ENCODE measurements around the gene ROMO1.
"Not testable (repeated sequence)": the region's sequence is repeated elsewhere in the genome, so short reads cannot be mapped to it uniquely, and the experiment has no call there.

The ROMO1 gene

DNA sequence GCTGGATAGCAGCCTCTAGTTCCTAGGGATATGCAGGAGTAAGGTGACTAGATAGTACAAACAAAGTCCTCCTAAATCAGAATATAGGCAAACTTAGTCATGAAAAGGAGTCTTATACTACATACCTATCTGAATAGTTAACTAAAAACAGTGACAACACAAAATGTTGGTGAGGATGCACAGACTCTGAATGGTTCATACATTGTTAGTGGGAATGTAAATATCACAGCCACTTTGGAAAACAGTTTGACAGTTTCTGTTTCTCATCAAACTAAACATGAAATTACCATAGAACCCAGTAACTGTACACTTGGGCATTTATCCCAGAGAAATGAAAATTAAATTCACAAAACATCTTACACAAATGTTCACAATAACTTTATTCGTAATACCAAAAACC, 17.2 kb upstream of the ROMO1 start:
- DNase-seq = no peak

DNA sequence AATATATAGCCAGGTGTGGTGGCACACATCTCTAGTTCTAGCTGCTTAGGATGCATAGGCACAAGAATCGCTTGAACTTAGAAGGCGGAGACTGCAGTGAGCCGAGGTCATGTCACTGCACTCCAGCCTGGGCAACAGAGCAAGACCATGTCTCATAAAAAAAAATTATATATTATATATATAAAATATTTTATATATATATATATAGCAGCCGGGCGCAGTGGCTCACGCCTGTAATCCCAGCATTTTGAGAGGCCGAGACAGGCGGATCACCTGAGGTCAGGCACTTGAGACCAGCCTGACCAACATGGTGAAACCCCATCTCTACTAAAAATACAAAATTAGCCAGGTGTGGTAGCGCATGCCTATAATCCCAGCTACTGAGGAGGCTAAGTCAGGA, 13.8 kb upstream of the ROMO1 start:
- DNase-seq = not testable (repeated sequence)

DNA sequence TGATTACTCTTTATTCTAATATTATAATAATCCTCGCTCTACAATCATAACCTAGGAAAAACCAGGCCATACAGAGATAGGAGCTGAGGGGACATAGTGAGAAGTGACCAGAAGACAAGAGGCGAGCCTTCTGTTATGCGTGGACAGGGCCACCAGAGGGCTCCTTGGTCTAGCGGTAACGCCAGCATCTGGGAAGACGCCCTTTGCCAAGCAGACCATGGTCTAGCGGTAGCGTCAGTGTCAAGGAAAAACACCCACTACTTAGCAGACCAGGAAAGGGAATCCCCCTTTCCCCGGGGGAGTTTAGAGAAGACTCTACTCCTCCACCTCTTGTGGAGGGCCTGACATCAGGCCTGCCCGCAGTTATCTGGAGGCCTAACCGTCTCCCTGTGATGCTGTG, 12.3 kb upstream of the ROMO1 start:
- not testable (repeated sequence) for DNase-seq

DNA sequence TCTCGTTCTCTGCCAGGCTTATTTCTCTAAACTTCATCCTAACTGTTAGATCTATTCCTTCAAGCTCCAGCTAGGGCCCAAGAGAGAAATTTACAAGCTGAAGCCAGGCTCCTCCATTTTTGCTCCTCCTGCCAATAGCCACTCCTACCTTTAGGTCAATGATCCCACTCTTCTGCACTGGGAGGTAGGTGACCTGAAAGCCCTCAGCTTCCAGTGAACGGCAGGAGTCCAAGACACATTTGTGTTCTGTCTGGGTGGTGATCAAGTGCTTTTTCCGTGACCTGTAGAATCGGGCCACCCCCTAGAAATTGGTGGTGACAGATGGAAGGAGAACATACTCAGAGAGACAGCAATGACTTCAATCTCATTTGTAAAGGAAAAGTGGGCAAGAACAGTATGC, 8.9 kb upstream of the ROMO1 start:
- no peak for DNase-seq

DNA sequence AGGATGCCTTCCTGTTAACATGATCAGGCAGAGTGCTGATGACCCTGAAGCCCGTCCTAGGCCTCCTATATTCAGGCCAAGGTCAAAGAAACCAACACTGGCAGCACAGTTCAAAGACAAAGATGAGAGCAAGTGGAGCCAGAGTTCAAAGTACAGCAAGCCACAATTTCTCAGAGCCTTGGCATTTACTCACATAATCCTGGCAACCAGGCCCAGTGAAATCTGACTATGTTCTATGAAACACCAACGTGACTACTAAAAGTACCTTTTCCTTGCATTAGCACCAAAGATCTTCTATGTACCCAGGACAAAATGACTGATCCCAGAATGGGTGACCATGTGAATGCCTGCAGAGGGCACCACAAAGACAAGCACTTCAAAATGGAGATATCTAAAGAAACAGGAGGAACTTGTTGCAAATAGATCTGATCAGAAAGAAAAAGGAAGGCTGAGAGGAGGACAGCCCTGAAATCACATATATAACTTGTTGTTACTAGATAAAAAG, 3.9 kb upstream of the ROMO1 start:
- no peak for DNase-seq

DNA sequence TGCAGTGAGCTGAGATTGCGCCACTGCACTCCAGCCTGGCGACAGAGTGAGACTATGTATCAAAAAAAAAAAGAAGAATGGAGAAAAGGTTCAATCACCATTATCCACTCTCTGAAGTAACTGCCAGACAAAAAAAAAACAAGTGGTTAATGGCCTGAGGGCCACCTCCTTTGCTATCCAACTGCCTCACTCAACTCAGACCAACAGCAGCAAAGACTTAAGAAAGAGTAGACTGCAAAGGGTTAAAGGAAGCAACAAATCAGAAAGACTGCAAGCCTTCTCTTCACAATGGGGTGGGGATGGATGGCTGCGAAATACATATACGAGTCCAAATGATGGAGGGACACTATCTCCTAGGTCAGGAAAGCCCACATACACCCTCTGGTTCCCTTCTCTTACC, 3.2 kb upstream of the ROMO1 start:
- DNase-seq = no peak

DNA sequence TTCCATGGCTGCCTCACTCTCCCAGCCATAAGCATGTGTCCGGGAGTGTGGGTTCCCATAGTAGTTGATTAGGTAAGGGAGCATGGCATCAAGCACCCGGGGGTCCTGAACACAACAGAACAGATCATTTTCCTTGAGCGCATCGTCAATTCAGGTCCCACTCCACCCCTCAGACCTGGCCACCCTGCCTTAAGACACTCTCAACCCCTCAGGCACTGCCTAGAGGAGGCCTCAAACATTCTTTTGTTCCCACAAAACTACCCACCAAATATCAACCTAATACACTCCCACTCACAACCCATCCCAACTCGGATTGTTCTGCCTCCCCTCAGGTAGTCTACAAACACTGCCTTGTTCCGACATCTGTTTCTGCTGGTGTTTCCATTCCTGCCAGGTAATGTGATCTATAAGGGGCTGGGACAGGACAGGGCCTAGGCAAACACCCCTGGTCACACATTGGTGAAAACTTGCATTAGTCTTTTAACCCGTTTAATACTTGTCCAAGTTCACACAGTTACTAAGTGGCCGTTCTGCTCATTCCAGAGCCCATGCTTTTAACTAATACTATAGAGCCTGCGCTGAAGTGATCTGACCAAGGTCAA, 1.4 kb upstream of the ROMO1 start:
- DNase-seq = no peak

DNA sequence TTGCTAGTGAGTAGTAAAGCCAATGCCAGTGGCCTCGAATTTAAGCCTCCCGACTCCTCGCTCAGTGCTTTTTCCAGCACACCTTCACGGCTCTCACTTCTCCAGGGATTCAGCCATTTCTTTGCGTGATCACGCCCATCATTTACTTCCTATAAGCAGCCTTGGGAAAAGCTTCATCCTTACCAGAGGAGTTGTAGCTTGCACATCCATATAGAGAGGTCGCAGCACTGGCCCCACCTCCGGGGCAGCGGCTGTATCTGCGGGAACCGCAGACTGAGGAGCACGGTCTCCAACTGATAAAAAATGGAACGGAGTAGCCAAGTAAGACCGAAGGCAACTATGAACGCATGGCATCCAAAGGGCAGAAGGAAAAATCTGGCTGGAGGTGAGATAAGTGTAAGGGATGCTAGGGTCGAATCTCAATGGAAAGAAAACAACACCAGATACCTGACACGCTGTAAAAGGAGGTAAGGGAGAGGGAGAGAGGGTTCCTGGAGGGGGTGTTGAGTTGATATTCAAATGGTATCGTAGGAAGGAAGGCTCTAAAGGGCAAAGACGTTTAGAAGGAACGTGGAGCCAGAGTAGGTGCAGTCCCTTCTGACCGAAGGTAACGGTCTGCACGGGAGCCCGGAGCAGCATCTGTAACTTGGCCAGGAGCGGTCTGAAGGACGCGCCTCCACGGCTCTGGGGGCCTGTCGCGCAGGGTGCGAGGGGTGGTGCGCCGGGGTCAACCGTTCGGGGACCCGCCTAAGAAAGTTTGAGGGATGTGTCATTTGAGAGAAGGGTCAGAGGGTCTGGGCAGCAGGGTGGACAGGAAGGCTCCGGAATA, 693 bp upstream of the ROMO1 start:
- DNase-seq = no peak

DNA sequence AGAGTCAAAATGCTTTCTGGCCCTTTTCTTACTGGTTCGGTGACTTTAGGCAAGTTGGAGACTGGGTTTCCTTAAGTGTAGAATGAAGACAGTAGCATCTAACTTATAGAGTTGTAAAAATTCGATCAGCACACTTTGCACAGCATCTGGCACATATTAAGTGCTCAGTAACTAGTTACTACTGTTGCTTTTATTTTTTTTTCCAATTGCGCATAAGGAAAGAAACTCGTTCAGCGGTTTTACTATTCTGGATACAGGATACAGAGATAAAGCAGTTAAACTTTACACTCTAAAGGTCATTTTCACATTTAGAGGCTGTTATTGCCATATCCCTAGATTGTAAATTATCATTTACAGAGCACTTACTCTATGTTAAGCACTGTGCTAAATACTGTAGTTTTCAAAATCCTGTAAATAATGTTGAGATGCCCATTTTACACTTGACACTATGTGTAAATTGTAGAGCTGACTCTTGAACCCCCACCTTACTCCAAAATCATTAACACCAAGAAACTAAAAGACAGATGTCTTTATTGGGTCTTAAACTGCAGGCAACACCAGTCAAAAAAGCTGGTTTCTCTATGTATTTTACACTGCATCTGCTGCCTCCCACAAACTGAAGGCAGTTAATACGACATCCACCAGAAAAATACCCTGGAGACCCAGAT, 886 bp downstream of the ROMO1 start:
- DNase-seq = no peak

DNA sequence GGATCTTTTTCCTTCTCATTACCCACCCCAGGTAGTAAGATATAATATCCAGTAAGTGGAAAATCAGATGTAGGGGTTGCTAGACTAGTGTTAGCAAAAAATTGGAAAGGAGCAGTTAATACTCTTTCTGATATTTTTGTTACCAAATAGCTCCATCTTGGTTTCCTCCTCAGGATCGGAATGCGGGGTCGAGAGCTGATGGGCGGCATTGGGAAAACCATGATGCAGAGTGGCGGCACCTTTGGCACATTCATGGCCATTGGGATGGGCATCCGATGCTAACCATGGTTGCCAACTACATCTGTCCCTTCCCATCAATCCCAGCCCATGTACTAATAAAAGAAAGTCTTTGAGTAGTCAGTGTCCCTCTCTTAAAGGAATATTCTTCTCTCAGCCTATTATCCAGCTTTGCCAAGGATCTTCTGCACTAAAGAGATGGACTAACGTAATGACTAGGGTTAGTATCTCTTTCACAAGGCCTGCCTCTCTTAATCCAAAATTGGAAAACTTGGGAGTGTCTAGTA, 1.5 kb downstream of the ROMO1 start:
- DNase-seq = no peak

DNA sequence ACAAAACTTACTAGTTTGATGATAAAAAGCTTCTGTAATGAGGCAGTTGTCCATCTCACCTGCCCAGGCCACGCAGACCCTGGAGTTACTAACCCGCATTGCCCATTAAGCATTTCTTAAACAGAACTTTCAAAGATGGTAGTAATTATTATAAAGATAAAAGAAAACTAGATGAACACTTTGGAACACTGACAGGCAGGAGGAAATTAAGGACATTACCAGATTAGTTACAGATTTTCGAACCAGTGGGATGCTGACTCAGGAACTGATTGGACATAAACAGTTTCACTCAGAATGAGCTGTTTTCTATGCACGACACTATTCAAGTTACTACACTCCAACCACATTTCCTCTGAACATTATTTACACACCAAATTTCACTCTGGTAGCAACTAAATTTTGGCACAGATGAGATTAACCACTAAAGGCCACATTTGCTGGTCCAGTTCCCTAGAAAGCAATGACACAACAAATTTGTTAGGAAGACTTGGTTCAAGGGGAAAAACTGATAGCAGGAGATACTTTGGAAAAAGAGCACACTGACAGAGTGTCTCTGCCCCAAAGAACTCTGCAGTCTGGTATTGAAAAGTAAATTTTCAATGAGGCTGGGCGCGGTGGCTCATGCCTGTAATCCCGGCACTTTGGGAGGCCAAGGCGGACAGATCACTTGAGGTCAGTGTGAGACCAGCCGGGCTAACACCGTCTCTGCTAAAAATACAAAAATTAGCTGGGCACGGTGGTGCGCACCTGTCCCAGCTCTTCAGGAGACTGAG, 3.0 kb downstream of the ROMO1 start:
- DNase-seq = no peak

DNA sequence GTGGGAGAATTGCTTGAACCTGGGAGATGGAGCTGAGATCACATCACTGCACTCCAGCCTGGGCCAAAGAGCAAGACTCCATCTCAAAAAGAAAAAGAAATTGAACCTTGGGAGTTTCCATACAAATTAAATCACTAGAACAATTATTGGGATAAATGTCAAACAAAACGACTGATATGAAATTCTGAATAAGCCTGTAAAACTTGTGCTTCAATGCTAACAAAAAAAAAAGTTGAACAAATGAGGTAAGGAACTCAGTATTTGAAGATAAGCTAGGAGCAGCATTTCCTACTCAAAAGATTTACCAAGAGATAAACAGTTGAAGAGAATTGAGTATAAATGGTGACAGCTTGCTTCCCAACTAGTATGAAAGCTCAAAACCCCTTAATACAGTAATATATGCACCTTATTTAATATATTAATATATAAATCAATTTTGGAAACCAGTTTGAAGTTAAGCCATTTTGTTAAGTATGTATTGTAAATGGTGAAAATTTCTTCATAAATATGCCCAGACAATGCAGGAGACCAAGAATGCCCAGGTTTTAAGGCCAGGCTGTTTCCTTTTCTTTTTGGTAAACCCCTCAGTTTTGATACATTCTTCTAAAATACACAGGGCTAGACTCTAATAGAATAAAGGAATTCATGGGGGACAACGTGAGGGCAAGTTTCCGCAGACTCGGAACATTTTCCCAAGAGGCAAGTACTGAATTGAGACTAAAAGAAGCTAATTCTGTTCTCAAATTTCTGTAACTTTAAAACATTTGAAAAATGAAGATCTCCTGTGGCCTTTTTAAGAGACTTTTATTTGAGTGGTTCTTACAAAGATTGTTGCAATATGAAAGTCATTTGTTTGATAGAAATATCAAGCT, 3.9 kb downstream of the ROMO1 start:
- DNase-seq = no peak

DNA sequence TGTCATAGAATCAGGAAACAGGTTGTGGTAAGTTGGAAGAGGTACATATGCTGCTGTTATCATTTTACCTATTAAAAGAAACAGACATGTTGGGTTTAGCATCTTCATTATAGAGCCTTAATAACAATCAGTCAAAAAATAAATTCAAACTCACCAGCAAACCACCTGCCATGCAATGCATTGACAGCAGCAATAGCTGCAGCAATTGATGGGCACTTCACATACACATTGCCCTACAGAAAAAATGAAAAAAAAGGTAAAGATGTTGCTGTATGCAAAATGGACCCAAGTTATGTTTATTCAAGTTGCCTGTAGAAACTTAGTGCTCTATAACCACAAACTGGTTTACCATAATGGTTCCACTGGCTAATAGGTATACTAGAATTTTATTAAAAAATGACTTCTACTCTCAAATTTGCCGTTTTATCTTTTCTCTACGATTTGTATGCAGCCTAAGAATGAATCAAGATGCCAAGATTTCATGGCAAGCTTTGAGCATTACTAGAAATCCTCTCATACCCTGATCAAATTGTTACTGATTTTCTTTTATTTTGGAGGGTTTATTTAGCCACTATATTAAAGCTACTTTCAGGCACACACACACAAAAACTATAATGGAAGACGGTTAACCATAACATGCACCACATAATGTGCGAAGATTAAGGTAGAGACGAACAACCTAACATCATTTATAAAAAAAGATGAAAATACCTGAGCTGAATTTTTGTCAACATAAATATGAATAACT, 5.5 kb downstream of the ROMO1 start:
- DNase-seq = no peak

DNA sequence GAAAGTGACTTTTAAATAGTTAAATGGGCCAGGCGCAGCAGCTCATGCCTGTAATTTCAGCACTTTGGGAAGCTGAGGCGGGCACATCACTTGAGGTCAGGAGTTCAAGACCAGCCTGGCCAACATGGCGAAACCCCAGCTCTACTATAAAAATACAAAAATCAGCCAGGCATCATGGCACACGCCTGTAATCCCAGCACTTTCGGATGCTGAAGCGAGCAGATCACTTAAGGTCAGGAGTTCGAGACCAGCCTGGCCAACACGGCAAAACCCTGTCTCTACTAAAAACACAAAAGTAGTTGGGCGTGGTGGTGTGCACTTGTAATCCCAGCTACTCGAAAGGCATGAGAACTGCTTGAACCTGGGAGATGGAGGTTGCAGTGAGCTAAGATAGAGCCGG, 6.7 kb downstream of the ROMO1 start:
- DNase-seq = not testable (repeated sequence)

DNA sequence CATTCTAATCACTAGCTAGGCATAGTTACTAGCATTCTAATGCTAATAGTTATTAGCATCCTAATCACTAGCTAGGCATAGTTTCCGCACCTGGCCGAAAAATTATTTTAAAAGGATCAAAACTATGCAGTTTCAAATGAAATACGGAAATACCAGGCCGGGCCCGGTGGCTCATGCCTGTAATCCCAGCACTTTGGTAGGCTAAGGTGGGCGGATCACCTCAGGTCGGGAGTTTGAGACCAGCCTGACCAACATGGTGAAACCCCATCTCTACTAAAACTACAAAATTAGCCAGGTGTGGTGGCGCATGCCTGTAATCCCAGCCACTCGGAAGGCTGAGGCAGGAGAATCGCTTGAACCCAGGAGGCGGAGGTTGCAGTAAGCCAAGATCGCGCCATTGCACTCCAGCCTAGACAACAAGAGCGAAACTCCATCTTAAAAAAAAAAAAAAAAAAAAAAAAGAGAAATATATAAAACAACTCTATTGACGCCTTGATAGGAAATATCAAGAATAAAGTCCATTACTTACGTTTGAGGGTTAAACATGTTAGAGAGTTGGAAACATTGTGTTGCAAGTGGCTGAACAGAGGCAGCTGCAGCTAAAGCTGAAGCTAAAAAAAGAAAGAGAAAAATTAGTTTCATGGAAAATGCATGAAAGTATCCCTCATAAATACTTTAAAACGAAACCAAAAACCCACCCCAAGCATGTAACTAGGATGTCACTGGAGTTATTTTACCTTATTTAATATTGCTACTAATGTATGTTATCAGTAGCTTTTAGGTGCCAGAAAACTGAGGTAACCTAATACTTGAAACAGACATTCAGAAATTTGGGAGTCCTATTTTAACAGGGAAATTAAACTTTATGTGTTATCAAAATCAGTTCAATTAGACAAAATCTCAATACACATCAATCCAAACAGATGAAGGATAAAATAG, 7.7 kb downstream of the ROMO1 start:
- DNase-seq = not testable (repeated sequence)

DNA sequence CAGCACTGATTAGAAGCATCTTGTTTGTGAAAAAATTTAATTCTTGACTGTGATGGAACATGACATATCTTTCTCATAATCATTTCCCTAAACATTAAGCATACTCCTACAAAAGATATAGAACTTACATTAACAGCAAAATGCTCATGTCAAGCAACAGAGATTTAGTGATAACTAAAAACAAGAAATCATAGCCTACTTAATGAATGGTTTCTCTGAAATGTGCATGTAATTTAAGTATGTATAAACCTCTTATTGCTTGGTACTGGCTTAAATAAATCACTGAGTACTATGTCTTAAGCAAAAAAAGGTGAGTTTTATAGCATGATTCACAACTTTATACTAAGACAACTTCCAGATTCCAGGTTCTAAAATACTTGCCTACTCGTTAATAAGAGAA, 9.3 kb downstream of the ROMO1 start:
- no peak for DNase-seq

DNA sequence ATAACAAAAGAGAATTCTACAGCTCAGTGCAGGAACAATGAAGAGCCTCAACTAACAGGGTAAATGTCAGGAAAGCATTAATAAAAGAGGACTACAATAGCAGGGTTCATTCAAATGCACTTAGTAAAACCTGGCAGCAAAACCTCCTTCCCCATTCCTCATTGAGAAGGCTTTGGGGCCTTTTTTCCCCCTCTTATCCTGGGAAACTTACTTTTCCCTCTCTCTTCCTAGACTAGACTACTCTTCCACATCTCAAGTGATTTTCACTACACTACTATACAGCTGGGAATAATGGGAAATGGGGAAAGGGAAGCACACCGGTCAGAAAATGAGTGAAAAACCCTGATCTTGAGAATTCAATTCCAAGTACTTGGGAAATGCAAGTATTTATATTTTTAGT, 10.1 kb downstream of the ROMO1 start:
- DNase-seq = no peak

DNA sequence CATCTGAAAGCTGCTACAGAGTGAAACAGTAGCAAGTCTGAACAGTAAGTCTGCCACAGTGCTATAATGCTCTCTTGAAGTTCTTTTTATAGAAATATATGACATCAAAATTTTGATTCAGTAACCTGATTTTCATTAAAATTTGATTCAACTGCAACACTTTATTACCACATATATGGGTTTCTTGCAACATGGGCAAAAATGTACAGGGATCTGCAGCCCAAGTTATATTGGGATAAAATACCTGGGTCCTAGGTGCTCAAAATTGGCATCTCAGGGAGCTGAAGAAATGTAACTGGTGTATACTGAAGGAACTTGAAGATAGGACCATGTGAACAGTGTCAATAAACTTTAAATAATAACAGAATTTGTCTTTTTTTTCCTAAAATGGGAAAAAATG, 10.8 kb downstream of the ROMO1 start:
- DNase-seq = no peak

DNA sequence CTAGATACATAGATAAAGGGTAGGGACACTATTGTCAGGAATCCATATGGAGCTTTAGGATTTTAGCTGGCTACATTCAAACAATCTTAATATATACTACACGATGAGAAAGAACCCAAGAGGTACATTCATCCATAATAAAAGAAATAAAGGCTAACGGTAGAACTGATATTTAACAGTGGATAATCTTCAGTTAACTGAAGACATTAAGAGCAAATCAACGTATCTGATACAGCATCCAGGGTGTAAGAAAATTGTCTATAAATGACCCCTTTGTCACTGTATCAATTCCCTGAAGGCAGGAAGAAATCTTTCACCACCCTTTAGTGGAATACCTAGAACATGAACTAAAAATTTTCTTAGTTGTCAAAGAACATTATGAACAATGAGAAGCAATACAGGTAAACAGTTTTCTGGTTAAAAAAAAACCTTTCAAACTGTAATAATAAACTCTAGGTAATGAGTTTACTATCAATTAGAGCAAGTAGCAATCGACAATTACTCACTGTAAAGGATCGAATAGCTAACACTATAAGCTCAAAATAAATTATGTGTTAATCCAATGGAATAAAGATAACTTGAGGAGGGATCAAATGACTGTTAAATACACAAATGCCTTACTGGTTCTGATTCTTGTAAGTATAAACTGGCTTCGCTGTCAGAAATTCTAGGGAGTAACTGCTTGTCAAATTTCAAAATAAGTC, 11.8 kb downstream of the ROMO1 start:
- no peak for DNase-seq
